Stimulated activated CD8-positive, alpha-beta memory T cell treated with anti-CD3 and anti-CD28 coated beads, Interleukin-2, amount 100 ng/mL, for 48 hours (primary cell): ENCODE data around the gene SIK3.

Source experiments
- DNase-seq, 2 donors: peaks; one replicate each; pipeline ENCODE4 v3.0.0-alpha.2; 2020; ENCODE audit warnings: low read depth in 2 of 2

Gene SIK3

GRCh38 chr11:116866804-116867455, 231.3 kb downstream of the SIK3 start:
- no peak for DNase-seq

- DNase-seq: no peak
These were observed 232.5 kb downstream of the SIK3 start for GRCh38 chr11:116865696-116866095.

GRCh38 chr11:116864531-116864930, 233.7 kb downstream of the SIK3 start:
- no peak for DNase-seq

- no peak for DNase-seq
These were observed 235.3 kb downstream of the SIK3 start for GRCh38 chr11:116862951-116863350.

- no peak for DNase-seq
These were observed 236.0 kb downstream of the SIK3 start for GRCh38 chr11:116862185-116862584.

- DNase-seq: no peak
These were observed 236.7 kb downstream of the SIK3 start for GRCh38 chr11:116861539-116861938.

- DNase-seq: no peak
These were observed 237.9 kb downstream of the SIK3 start for GRCh38 chr11:116860303-116860702.

GRCh38 chr11:116859175-116859574, 239.1 kb downstream of the SIK3 start:
- DNase-seq: no peak

GRCh38 chr11:116857936-116858335, 240.3 kb downstream of the SIK3 start:
- DNase-seq: no peak

- DNase-seq: no peak
These were observed 240.9 kb downstream of the SIK3 start for GRCh38 chr11:116857316-116857715.

- no peak for DNase-seq
These were observed 241.8 kb downstream of the SIK3 start for GRCh38 chr11:116856423-116856822.

- DNase-seq: no peak
These were observed 242.8 kb downstream of the SIK3 start for GRCh38 chr11:116855413-116855812.

- peak in 1 of 2 donors; percentile 36 for DNase-seq
These were observed 244.7 kb downstream of the SIK3 start for GRCh38 chr11:116853461-116854073.

- no peak for DNase-seq
These were observed 245.8 kb downstream of the SIK3 start for GRCh38 chr11:116852261-116853031.

- peak in 1 of 2 donors; percentile 26 for DNase-seq
These were observed 246.6 kb downstream of the SIK3 start for GRCh38 chr11:116851626-116852025.

GRCh38 chr11:116849486-116849885, 248.7 kb downstream of the SIK3 start:
- DNase-seq: no peak

GRCh38 chr11:116849060-116849459, 249.2 kb downstream of the SIK3 start:
- no peak for DNase-seq

GRCh38 chr11:116847612-116848011, 250.6 kb downstream of the SIK3 start:
- no peak for DNase-seq

GRCh38 chr11:116844722-116845121, 253.5 kb downstream of the SIK3 start:
- no peak for DNase-seq

GRCh38 chr11:116843661-116844060, 254.6 kb downstream of the SIK3 start:
- no peak for DNase-seq

GRCh38 chr11:116842909-116843308, 255.3 kb downstream of the SIK3 start:
- no peak for DNase-seq

GRCh38 chr11:116842117-116842516, 256.1 kb downstream of the SIK3 start:
- no peak for DNase-seq

- no peak for DNase-seq
These were observed 257.4 kb downstream of the SIK3 start for GRCh38 chr11:116840746-116841296.
